Neural progenitor cell (in vitro differentiated cells): ENCODE results near the gene PLA2G4F.

ENCODE experiments used
- EZH2 ChIP-seq: fragments of 200-600 bp; sonication (generic); IDR thresholded peaks from 2 replicates; pipeline ENCODE4 v1.6.1; 2017; ENCODE audit warnings: antibody characterized with exemption, mild to moderate bottlenecking, moderate library complexity
- TF ChIP-seq, protein P1 (sequence below): fragments of 200-600 bp; sonication (generic); IDR thresholded peaks from 2 replicates; pipeline ENCODE4 v1.5.1; 2017; ENCODE audit warnings: antibody characterized with exemption, mild to moderate bottlenecking

DNA sequence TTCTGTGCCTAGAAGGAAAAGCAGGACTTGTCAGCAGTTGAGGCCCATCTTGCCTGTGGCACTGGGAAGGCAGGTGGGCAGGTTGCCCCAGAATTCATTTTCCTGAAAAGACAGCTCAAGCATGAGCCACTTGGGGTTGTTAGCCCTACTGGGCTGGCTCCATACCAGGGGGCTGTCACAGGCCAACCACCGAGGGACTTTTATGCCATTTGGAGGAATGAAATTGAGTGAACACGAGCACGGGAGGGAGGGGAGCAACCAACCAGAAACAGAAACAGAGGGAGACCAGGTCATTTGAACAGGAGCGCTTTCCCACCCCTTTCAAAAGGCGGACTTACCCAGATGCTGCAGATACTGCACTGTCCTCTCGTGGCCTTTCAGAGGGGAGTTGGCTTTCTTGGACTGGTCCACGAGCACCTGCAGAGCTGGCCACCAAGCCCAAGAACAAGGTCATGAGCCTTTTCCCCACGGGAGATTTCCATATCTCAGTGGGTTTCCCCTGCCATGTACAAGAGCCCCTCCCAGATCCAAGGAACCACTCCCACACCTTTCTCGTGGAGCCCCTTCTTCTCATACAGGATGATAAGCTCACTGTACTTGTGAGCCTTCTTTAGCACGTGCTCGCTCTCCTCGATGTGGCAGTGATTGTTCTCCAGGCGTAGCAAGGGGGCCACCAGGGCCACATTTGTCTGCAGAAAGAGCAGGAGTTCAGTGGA, 9.9 kb upstream of the PLA2G4F start:
- TF ChIP-seq, protein P1, sequence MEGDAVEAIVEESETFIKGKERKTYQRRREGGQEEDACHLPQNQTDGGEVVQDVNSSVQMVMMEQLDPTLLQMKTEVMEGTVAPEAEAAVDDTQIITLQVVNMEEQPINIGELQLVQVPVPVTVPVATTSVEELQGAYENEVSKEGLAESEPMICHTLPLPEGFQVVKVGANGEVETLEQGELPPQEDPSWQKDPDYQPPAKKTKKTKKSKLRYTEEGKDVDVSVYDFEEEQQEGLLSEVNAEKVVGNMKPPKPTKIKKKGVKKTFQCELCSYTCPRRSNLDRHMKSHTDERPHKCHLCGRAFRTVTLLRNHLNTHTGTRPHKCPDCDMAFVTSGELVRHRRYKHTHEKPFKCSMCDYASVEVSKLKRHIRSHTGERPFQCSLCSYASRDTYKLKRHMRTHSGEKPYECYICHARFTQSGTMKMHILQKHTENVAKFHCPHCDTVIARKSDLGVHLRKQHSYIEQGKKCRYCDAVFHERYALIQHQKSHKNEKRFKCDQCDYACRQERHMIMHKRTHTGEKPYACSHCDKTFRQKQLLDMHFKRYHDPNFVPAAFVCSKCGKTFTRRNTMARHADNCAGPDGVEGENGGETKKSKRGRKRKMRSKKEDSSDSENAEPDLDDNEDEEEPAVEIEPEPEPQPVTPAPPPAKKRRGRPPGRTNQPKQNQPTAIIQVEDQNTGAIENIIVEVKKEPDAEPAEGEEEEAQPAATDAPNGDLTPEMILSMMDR: no peak
- no peak for TF ChIP-seq EZH2
